Activated CD8-positive, alpha-beta memory T cell treated with anti-CD3 and anti-CD28 coated beads, Interleukin-2, amount 50 U/mL, for 1 hour (primary cell): ENCODE measurements around the gene HOXD8.

Source experiments
- DNase-seq: peaks from one replicate; pipeline ENCODE4 v3.0.0-alpha.2; 2020; ENCODE audit errors: extremely low read depth

Gene HOXD8

GRCh38 chr2:176090862-176091261 is 38.6 kb upstream of the HOXD8 start:
- DNase-seq: no peak

- DNase-seq: no peak
Measured at GRCh38 chr2:176091329-176092258, 37.9 kb upstream of the HOXD8 start.

- no peak for DNase-seq
Measured at GRCh38 chr2:176092270-176093144, 37.0 kb upstream of the HOXD8 start, which contains the start of gene HOXD13. TSS of gene HOXD13 (plus strand) at chr2:176092721. CDS start at chr2:176092891, 170 bp downstream.

- DNase-seq: no peak
Measured at GRCh38 chr2:176093145-176093897, 36.2 kb upstream of the HOXD8 start.

GRCh38 chr2:176093898-176094249 is 35.6 kb upstream of the HOXD8 start:
- DNase-seq: no peak

GRCh38 chr2:176094349-176094748 is 35.2 kb upstream of the HOXD8 start:
- no peak for DNase-seq

- no peak for DNase-seq
Measured at GRCh38 chr2:176095421-176095820, 34.1 kb upstream of the HOXD8 start.

- no peak for DNase-seq
Measured at GRCh38 chr2:176096243-176096985, 33.1 kb upstream of the HOXD8 start.

GRCh38 chr2:176096986-176097819 is 32.3 kb upstream of the HOXD8 start:
- no peak for DNase-seq

GRCh38 chr2:176097820-176098365 is 31.6 kb upstream of the HOXD8 start:
- DNase-seq: no peak

GRCh38 chr2:176098366-176099158 is 30.9 kb upstream of the HOXD8 start:
- DNase-seq: no peak

- DNase-seq: no peak
Measured at GRCh38 chr2:176099159-176099727, 30.3 kb upstream of the HOXD8 start.

- DNase-seq: no peak
Measured at GRCh38 chr2:176099728-176100546, 29.6 kb upstream of the HOXD8 start, which contains the start of gene HOXD12. TSS of gene HOXD12 (plus strand) at chr2:176099795. CDS start at chr2:176099802, 7 bp downstream.

GRCh38 chr2:176100547-176101140 is 28.9 kb upstream of the HOXD8 start:
- no peak for DNase-seq

GRCh38 chr2:176101216-176101830 is 28.2 kb upstream of the HOXD8 start:
- no peak for DNase-seq

- DNase-seq: no peak
Measured at GRCh38 chr2:176101842-176102241, 27.7 kb upstream of the HOXD8 start.

GRCh38 chr2:176102309-176102866 is 27.1 kb upstream of the HOXD8 start:
- no peak for DNase-seq
